Measurements from ENCODE around the gene IKZF1.

DNA sequence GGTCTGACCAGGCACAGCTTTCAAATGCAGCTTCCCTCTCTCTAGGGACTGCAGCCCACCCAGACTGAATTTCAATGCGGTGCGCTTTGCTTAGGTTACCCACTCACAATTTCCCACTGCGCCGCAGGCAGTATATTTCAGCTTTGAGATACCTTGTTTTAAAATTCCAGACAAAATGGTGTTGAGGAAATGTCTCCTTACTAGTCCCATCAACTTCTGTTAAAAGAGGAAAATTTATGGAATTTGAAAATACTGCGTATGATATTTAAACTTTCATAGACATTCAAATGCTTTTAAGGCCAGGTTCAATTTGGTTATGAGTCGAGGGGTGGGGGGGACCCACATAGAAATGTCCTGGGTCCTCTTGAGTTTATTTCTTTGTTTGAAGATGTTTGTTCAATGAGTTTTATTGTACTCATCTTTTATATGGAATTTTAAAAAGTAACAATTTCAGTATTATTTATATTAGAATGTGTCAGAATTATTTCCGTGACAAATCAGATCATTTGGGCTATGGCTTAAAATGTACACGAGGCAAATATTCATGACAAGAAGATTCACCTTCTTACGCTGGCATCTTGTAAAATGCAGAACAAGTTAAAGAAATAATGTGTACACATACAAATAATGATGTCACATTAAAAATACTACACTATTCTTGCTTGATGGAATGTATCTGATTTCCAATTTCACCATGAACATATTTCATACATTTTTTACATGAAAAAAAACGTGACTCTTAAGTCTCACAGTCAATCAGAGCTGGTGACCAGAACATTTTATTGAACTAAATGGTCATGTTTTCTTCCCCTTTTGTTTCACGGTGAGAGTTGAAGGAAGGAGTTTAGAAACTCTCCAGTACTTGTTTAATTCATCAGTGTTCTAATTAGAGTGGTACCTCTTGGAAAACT is 1.3 kb downstream of the IKZF1 start:
- TF ChIP-seq ZNF850 (CRISPR knock-in tag; conservative IDR thresholded peaks at IDR 0.05) (no peak), PAX8 (CRISPR knock-in tag; IDR thresholded peaks at IDR 0.05; ENCODE audit: borderline replicate concordance) (no peak), CTCF (CRISPR knock-in tag; IDR thresholded peaks at IDR 0.05) (no peak), DPF2 (CRISPR knock-in tag; IDR thresholded peaks at IDR 0.05; ENCODE audit: borderline replicate concordance, low read depth) (no peak), ZNF34 (CRISPR knock-in tag; IDR thresholded peaks at IDR 0.05; ENCODE audit: borderline replicate concordance) (no peak), ZNF792 (CRISPR knock-in tag; IDR thresholded peaks at IDR 0.05) (no peak), JUNB (CRISPR knock-in tag; IDR thresholded peaks at IDR 0.05; ENCODE audit: borderline replicate concordance) (no peak), BHLHE40 (IDR thresholded peaks at IDR 0.05; ENCODE audit: low read length) (no peak), ZSCAN20 (CRISPR knock-in tag; IDR thresholded peaks at IDR 0.05; ENCODE audit: borderline replicate concordance) (no peak)
- TF ChIP-seq, protein P1, sequence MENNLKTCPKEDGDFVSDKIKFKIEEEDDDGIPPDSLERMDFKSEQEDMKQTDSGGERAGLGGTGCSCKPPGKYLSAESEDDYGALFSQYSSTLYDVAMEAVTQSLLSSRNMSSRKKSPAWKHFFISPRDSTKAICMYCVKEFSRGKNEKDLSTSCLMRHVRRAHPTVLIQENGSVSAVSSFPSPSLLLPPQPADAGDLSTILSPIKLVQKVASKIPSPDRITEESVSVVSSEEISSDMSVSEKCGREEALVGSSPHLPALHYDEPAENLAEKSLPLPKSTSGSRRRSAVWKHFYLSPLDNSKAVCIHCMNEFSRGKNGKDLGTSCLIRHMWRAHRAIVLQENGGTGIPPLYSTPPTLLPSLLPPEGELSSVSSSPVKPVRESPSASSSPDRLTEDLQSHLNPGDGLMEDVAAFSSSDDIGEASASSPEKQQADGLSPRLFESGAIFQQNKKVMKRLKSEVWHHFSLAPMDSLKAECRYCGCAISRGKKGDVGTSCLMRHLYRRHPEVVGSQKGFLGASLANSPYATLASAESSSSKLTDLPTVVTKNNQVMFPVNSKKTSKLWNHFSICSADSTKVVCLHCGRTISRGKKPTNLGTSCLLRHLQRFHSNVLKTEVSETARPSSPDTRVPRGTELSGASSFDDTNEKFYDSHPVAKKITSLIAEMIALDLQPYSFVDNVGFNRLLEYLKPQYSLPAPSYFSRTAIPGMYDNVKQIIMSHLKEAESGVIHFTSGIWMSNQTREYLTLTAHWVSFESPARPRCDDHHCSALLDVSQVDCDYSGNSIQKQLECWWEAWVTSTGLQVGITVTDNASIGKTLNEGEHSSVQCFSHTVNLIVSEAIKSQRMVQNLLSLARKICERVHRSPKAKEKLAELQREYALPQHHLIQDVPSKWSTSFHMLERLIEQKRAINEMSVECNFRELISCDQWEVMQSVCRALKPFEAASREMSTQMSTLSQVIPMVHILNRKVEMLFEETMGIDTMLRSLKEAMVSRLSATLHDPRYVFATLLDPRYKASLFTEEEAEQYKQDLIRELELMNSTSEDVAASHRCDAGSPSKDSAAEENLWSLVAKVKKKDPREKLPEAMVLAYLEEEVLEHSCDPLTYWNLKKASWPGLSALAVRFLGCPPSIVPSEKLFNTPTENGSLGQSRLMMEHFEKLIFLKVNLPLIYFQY (CRISPR knock-in tag; IDR thresholded peaks at IDR 0.05; ENCODE audit: borderline replicate concordance), result no peak
